HG02798 (cell line): ENCODE data around the gene FNDC7.

Source experiments
- ATAC-seq: cut with Tn5 transposase; IDR thresholded peaks from one replicate; pipeline ENCODE4 v1.9.1; 2021; ENCODE audit warnings: mild to moderate bottlenecking; ENCODE audit not compliant: unreplicated experiment, poor library complexity

The FNDC7 gene

DNA sequence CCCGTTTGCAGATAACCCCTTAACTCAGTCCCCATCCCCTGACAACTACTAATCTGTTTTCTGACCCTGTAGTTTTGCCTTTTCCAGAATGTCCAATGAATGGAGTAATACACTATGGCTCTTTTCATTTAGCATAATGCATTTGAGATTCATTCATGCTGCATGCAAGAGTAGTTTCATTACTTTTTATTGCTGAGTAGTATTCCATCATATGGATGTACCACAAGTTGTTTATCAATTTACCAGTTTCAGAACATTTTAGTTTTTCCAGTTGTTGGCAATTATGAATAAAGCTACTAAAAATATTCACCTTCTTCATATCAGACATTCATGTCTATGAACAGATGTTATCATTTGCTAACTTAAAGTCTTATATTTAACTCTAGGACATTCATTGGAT is 79.1 kb downstream of the FNDC7 start:
- no peak for ATAC-seq
